H1 (cell line): Measurements from ENCODE around the gene METTL25B. TPM values are rescaled to one million over a fixed set of nuclear protein-coding genes. Genes with fewer than 3 reads are reported as not detected.

Experiments used
- CTCF ChIA-PET: fragments of 300-600 bp; sonication (Branson Sonifier 250); formaldehyde crosslinking; loops from one replicate; lab custom pipeline; 2021; ENCODE audit not compliant: partially characterized antibody; lab: Charles Lee
- POLR2A ChIA-PET: fragments of 300-600 bp; sonication (Branson Sonifier 250); formaldehyde crosslinking; loops from one replicate; lab custom pipeline; 2021; ENCODE audit warnings: inconsistent platforms; ENCODE audit not compliant: partially characterized antibody; lab: Charles Lee
- DNase-seq, 2 experiments: peaks; one replicate each; pipeline versions ENCODE4 v3.0.0 to v3.0.0-alpha.2; 2010 to 2022; ENCODE audit warnings: low spot score in 2 of 2, low read depth in 1 of 2, mixed read lengths in 1 of 2
- FAIRE-seq: peaks from 2 replicates; lab custom pipeline; 2011; peaks lifted over from hg19 to GRCh38; lab: Jason Lieb, UNC
- H2AFZ ChIP-seq: 2 replicates; pipeline ENCODE4 v1.8.1; 2012; ENCODE audit warnings: low read length, inconsistent platforms
- H2AK5ac ChIP-seq: 2 replicates; pipeline ENCODE4 v1.6.1; 2013; ENCODE audit warnings: low read depth, low read length
- H2BK120ac ChIP-seq: replicated peaks from 2 replicates; pipeline ENCODE3; 2013; ENCODE audit warnings: low read depth, low read length, inconsistent platforms
- H2BK12ac ChIP-seq: 2 replicates; pipeline ENCODE4 v1.6.1; 2013; ENCODE audit warnings: low read depth, low read length
- H2BK15ac ChIP-seq: 2 replicates; pipeline ENCODE4 v1.6.1; 2013; ENCODE audit warnings: low read length
- H2BK20ac ChIP-seq: 2 replicates; pipeline ENCODE4 v1.6.1; 2013; ENCODE audit warnings: low read length
- H2BK5ac ChIP-seq: 2 replicates; pipeline ENCODE4 v1.6.1; 2013; ENCODE audit warnings: low read depth, low read length
- H3K14ac ChIP-seq: 2 replicates; pipeline ENCODE4 v1.6.1; 2013; ENCODE audit warnings: inconsistent platforms; ENCODE audit not compliant: insufficient read length
- H3K18ac ChIP-seq: 2 replicates; pipeline ENCODE4 v1.6.1; 2013; ENCODE audit warnings: low read length; ENCODE audit errors: extremely low read depth
- H3K23ac ChIP-seq: 2 replicates; pipeline ENCODE4 v1.6.1; 2013; ENCODE audit warnings: inconsistent platforms; ENCODE audit not compliant: insufficient read length
- H3K23me2 ChIP-seq: 2 replicates; pipeline ENCODE4 v1.6.1; 2013; ENCODE audit warnings: low read depth, low read length
- H3K27ac ChIP-seq: 2 replicates; pipeline ENCODE4 v1.6.1; 2011; ENCODE audit warnings: low read depth, low read length, inconsistent platforms
- H3K27me3 ChIP-seq, 4 experiments: replicated peaks in 1 of 4; 1 replicate in 1 of 4; 2 replicates in 3 of 4; pipeline versions ENCODE4 v1.6.1 to v1.8.1; 2011 to 2013; ENCODE audit warnings: low read length in 3 of 4, mild to moderate bottlenecking in 3 of 4, inconsistent platforms in 2 of 4, mixed read lengths in 2 of 4, moderate library complexity in 1 of 4; ENCODE audit not compliant: control insufficient read depth in 3 of 4, insufficient read depth in 3 of 4; ENCODE audit errors: extremely low read depth in 1 of 4
- H3K36me3 ChIP-seq, 4 experiments: 2 replicates each; pipeline versions ENCODE4 v1.6.1 to v1.8.1; 2011 to 2013; ENCODE audit warnings: mild to moderate bottlenecking in 4 of 4, low read length in 3 of 4, moderate library complexity in 2 of 4, control low read depth in 1 of 4, inconsistent platforms in 1 of 4; ENCODE audit not compliant: insufficient read depth in 4 of 4, control insufficient read depth in 2 of 4
- H3K4ac ChIP-seq: replicated peaks from 2 replicates; pipeline ENCODE3; 2013; ENCODE audit warnings: low read length, low read depth, mixed read lengths, inconsistent platforms; ENCODE audit not compliant: insufficient read length
- H3K4me1 ChIP-seq, 4 experiments: replicated peaks in 1 of 4; 1 replicate in 1 of 4; 2 replicates in 3 of 4; pipeline versions ENCODE4 v1.6.1 to v1.8.1; 2011 to 2013; ENCODE audit warnings: low read length in 3 of 4, inconsistent platforms in 2 of 4, mixed read lengths in 1 of 4; ENCODE audit not compliant: insufficient read depth in 4 of 4, control insufficient read depth in 3 of 4
- H3K4me2 ChIP-seq, 2 experiments: 2 replicates each; pipeline versions ENCODE4 v1.6.1 to v1.8.1; 2011 to 2013; ENCODE audit warnings: low read depth in 2 of 2, low read length in 2 of 2, control low read depth in 1 of 2, inconsistent platforms in 1 of 2, mild to moderate bottlenecking in 1 of 2; ENCODE audit not compliant: insufficient read depth in 1 of 2
- H3K4me3 ChIP-seq, 4 experiments: fragments of 200-600, 300-600 bp in 1 of 4; sonication (generic), shearing (Covaris generic), sonication (Bioruptor Twin) in 1 of 4; 2 replicates each; pipeline versions ENCODE4 v1.5.1 to v1.8.1; 2011 to 2016; ENCODE audit warnings: low read length in 4 of 4, low read depth in 3 of 4, control low read depth in 2 of 4, inconsistent platforms in 2 of 4, mild to moderate bottlenecking in 2 of 4, mixed read lengths in 1 of 4, moderate library complexity in 1 of 4; ENCODE audit not compliant: insufficient read depth in 2 of 4; ENCODE audit errors: extremely low read depth in 1 of 4
- H3K56ac ChIP-seq: replicated peaks from 2 replicates; pipeline ENCODE3; 2013; ENCODE audit warnings: low read depth, mild to moderate bottlenecking, mixed read lengths, low read length, inconsistent platforms; ENCODE audit not compliant: insufficient read length
- H3K79me1 ChIP-seq: 2 replicates; pipeline ENCODE4 v1.6.1; 2013; ENCODE audit warnings: low read depth, low read length, control low read depth
- H3K79me2 ChIP-seq, 2 experiments: 2 replicates each; pipeline versions ENCODE4 v1.6.1 to v1.8.1; 2012 to 2013; ENCODE audit warnings: low read length in 2 of 2, mild to moderate bottlenecking in 2 of 2, inconsistent platforms in 1 of 2; ENCODE audit not compliant: insufficient read depth in 2 of 2, control insufficient read depth in 1 of 2
- H3K9ac ChIP-seq, 4 experiments: replicated peaks in 1 of 4; 1 replicate in 1 of 4; 2 replicates in 3 of 4; pipeline versions ENCODE4 v1.6.1 to v1.8.1; 2011 to 2013; ENCODE audit warnings: low read depth in 3 of 4, low read length in 3 of 4, control low read depth in 2 of 4, mild to moderate bottlenecking in 2 of 4, moderate library complexity in 2 of 4, inconsistent platforms in 1 of 4; ENCODE audit errors: extremely low read depth in 1 of 4
- H3K9me3 ChIP-seq, 2 experiments: 2 replicates each; pipeline versions ENCODE4 v1.6.1 to v1.8.1; 2012 to 2013; ENCODE audit warnings: mild to moderate bottlenecking in 2 of 2, moderate library complexity in 2 of 2, control low read depth in 1 of 2, inconsistent platforms in 1 of 2, low read depth in 1 of 2, low read length in 1 of 2, mixed read lengths in 1 of 2; ENCODE audit not compliant: insufficient read depth in 2 of 2
- H4K20me1 ChIP-seq, 2 experiments: replicated peaks in 1 of 2; 2 replicates each; pipeline versions ENCODE3 to v1.8.1; 2011 to 2013; ENCODE audit warnings: inconsistent platforms in 2 of 2, low read length in 2 of 2, mild to moderate bottlenecking in 1 of 2; ENCODE audit not compliant: insufficient read depth in 2 of 2, control insufficient read depth in 1 of 2
- H4K5ac ChIP-seq: 2 replicates; pipeline ENCODE4 v1.6.1; 2013; ENCODE audit warnings: low read length, low read depth, mixed read lengths, inconsistent platforms; ENCODE audit not compliant: insufficient read length
- H4K8ac ChIP-seq: 2 replicates; pipeline ENCODE4 v1.8.0; 2013; ENCODE audit warnings: mild to moderate bottlenecking, moderate library complexity, low read length, inconsistent platforms; ENCODE audit not compliant: insufficient read depth; ENCODE audit errors: extremely low read depth
- H4K91ac ChIP-seq: replicated peaks from 2 replicates; pipeline ENCODE3; 2013; ENCODE audit warnings: low read length, mixed read lengths, inconsistent platforms; ENCODE audit not compliant: insufficient read length
- EGR1 ChIP-seq: IDR thresholded peaks from 2 replicates; pipeline ENCODE4 v1.6.1; 2011; ENCODE audit warnings: low read depth, low read length, borderline replicate concordance
- KDM4A ChIP-seq: IDR thresholded peaks from one replicate; pipeline ENCODE4 v1.7.1; 2012; ENCODE audit warnings: low read depth, mild to moderate bottlenecking, moderate library complexity, low read length, inconsistent platforms; ENCODE audit not compliant: severe bottlenecking
- MAFK ChIP-seq: IDR thresholded peaks from 2 replicates; pipeline ENCODE4 v1.6.1; 2012; ENCODE audit warnings: low read depth, mild to moderate bottlenecking, improper control_type of control experiment, low read length
- PHF8 ChIP-seq: fragments of 200-600 bp; sonication (generic); conservative IDR thresholded peaks from 2 replicates; pipeline ENCODE4 v1.7.1; 2012; ENCODE audit warnings: low read depth, mild to moderate bottlenecking, inconsistent platforms, low read length, moderate library complexity
- POLR2AphosphoS5 ChIP-seq: IDR thresholded peaks from 2 replicates; pipeline ENCODE4 v1.6.1; 2011; ENCODE audit warnings: low read depth, low read length
- POU5F1 ChIP-seq: IDR thresholded peaks from 2 replicates; pipeline ENCODE4 v1.6.1; 2011; ENCODE audit warnings: low read depth, mild to moderate bottlenecking, low read length, moderate library complexity
- RNF2 ChIP-seq: fragments of 200-900, 300-1000 bp; sonication (generic); IDR thresholded peaks from 2 replicates; pipeline ENCODE4 v1.7.1; 2016; ENCODE audit warnings: borderline replicate concordance, low read depth, mild to moderate bottlenecking, antibody characterized with exemption, low read length; ENCODE audit not compliant: poor library complexity, severe bottlenecking; ENCODE audit errors: missing control alignments
- WGBS, 2 experiments: shearing (Covaris generic) in 1 of 2; methylation state at CpG; one replicate each; pipeline versions ENCODE4 v1.1.6 to v1.1.7; 2013 to 2015; ENCODE audit warnings: low lambda C conversion rate in 2 of 2, mixed read lengths in 2 of 2, inconsistent platforms in 1 of 2, low coverage in 1 of 2, missing lambda C conversion rate in 1 of 2; ENCODE audit not compliant: insufficient replicate concordance in 2 of 2, insufficient coverage in 1 of 2, insufficient read length in 1 of 2; ENCODE audit errors: extremely low coverage in 1 of 2, missing lambda C conversion rate in 1 of 2; 5-methylcytosine and 5-hydroxymethylcytosine counted together
- polyA plus RNA-seq, 7 experiments: library from polyadenylated mRNA; depleted of rRNA in 3 of 7; stranded (reverse) in 5 of 7; unstranded in 2 of 7; fragments of >200 nt in 5 of 7; fragments of 200-250 nt in 2 of 7; gene quantifications; 1 replicate in 5 of 7; 2 replicates in 1 of 7; 4 replicates in 1 of 7; pipeline versions ENCODE4 v1.2.1 to v1.2.3, GENCODE V29; 2011 to 2013; ENCODE audit warnings: missing spikeins in 2 of 7, mixed read lengths in 2 of 7
- total RNA-seq: library from RNA; stranded (reverse); fragmentation: NEBNext Ultra II Directional; extraction: Animal tissue kit (Norgen Biotek cat#: 25700); gene quantifications from 2 replicates; pipeline ENCODE4 v1.2.1, GENCODE V29; 2021

Gene METTL25B
- total and polyA plus RNA-seq, 2 of the 8 experiments (the other 6 are each of a cell fraction or from before 2014, with no cell fraction given) = 28.4 to 30.1 TPM

DNA sequence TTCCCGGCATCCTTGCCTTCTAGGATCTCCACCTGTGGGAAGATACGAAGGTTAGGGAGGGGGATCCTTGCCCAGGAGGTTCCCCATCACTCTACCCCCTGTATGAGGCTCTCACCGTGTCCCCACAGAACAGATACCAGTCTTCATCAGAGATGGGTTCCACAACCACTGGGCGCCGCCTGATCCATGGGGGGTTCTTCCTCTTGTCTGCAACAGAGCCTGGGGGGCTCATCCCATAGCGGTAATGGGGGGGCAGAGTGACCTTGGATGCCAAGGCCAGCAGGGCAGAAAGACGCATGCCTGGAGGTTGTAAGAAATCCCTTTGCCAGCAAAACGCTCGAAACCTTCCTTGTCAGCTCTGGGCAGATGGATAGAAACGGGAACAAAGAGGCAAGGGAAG is 10.1 kb downstream of the METTL25B start:
- H2BK5ac ChIP-seq = no peak overlapping the region; the same call in 1 of the 2 replicates
- H3K9ac ChIP-seq = no peak overlapping the region
- H3K4me1 ChIP-seq = peaks cover 0 to 3% (median 1%) of the 10 kb centered on the region in 4 experiments; a peak in 3 of 7 replicates
- H4K20me1 ChIP-seq = peaks cover 0 to 3% of the 10 kb centered on the region in 2 experiments
- no peak for FAIRE-seq
- no peak overlapping the region for H3K27ac ChIP-seq
- no peak overlapping the region for H3K4me2 ChIP-seq
- H4K5ac ChIP-seq = no peak overlapping the region
- no peak overlapping the region for H2BK12ac ChIP-seq
- no peaks in the 10 kb centered on the region for H3K79me1 ChIP-seq
- TF ChIP-seq MAFK (no peak), POU5F1 (no peak), POLR2AphosphoS5 (no peak), PHF8 (no peak), KDM4A (no peak), RNF2 (no peak), EGR1 (no peak)
- H3K56ac ChIP-seq = no peak overlapping the region
- H3K79me2 ChIP-seq = peaks cover 0 to 4% of the 10 kb centered on the region in 2 experiments; a peak in 1 of 4 replicates
- H3K9me3 ChIP-seq = no peaks in the 10 kb centered on the region
- no peak overlapping the region for H2BK20ac ChIP-seq
- H4K8ac ChIP-seq = no peak overlapping the region
- no peak overlapping the region for H3K18ac ChIP-seq
- WGBS, 2 experiments = 89% methylated on average over 10 of the region's 10 CpGs; no CpG with 5 or more reads in 1 of the 2 experiments
- no peak overlapping the region for H3K14ac ChIP-seq
- CTCF ChIA-PET = interaction anchor here (1.2 to 4.0 kb wide), 4 partner anchors 8 to 49 kb away, joined by 6 to 18 read pairs (median 12); partner anchors contain the start of genes CRABP2 and METTL25B
- H2AFZ ChIP-seq = no peak overlapping the region
- DNase-seq = no peak
- H2BK120ac ChIP-seq = no peak overlapping the region
- no peak overlapping the region for H2AK5ac ChIP-seq
- no peaks in the 10 kb centered on the region for H3K27me3 ChIP-seq
- H3K23ac ChIP-seq = no peak overlapping the region
- peaks cover 2% of the 10 kb centered on the region; the same call in 1 of the 2 replicates for H3K23me2 ChIP-seq
- no peak overlapping the region for H3K4ac ChIP-seq
- H3K36me3 ChIP-seq = peaks cover 4 to 29% (median 7%) of the 10 kb centered on the region in 4 experiments; a peak in 6 of 8 replicates
- H2BK15ac ChIP-seq = no peak overlapping the region
- POLR2A ChIA-PET = interaction anchor here (1.0 to 10.7 kb wide), 5 partner anchors 7 to 34 kb away, joined by 3 to 214 read pairs (median 4); partner anchors contain the start of genes CRABP2, ISG20L2, METTL25B and PRCC
- no peak overlapping the region for H4K91ac ChIP-seq
- H3K4me3 ChIP-seq = no peak overlapping the region
